Fibroblast of skin of left biceps (primary cell): ENCODE results near the gene OSBPL1A.

Experiments used
- DNase-seq, 2 experiments: peaks; one replicate each; pipeline ENCODE4 v3.0.0-alpha.2; 2013; ENCODE audit warnings: low read depth in 2 of 2

The OSBPL1A gene

DNA sequence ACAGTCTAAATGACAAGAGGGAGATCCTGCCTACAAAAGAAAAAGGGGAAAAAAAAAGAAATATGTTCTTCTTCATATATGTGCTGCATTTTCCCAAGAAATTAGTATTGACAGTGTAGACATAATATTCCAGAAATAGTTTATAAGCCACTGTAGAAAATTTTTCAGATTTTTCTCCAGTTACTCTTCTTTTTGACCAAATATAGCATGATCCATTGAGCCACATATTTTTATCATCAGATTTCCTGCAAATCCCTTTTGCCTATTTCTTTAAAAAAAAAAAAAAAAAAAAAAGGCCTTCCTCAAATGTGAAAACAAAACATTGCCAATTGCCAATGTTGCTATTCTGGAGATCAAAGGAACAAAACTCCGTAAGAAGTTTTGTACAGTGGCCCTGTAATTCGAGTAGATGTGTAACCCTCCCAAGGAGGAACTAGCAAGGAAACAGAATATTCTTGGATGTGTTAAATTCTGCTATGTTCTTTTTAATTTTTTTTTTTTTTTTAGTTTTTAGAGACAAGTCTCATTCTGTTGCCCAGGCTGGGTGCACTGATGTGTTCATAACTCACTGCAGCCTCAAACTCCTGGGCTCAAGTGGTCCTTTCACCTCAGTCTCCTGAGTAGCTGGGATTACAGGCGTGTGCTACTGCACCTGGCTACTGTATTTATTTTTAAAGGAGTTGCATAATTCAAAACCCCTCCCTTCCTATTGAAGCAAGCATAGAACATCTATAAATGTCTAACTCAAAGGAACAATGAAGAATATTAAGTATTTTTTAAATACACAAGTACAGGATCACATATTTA is 271.3 kb downstream of the OSBPL1A start:
- peak; percentile 35 to 50 for DNase-seq

DNA sequence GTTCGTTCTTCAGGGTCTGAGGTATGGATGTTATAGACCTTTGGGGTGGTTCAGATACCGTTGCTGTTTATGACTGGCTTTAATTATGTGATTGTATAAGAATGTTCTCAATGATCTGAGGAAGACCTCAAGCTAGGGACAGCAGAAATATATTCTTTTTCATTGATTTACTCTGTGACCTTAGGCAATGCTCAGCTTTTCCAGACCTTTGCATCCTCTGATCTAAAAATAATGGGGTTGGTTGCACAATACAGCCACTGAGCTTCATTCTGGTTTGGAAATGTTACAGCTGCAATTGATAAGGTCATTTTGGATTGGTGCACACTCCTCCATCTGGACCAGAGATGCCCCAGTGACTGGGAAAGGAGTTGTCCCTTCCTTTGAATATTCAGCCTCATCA is 276.0 kb downstream of the OSBPL1A start:
- DNase-seq, result no peak

DNA sequence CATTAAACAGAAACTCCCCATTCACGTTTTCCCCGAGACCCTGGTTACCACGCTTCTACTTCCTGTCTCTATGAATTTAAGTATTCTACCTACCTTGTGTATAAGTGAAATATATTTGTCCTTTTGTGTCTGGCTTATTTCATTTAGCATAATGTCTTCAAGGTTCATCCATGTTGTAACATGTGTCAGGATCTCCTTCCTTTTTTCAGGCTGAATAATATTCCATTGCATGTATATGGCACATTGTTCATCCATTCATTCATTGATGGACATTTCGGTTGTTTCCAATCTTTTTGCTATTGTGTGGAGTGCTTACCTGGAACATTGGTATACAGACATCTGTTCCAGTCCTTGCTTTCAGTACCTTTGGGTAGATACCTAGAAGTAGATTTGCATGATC is 276.9 kb downstream of the OSBPL1A start:
- DNase-seq, result no peak

DNA sequence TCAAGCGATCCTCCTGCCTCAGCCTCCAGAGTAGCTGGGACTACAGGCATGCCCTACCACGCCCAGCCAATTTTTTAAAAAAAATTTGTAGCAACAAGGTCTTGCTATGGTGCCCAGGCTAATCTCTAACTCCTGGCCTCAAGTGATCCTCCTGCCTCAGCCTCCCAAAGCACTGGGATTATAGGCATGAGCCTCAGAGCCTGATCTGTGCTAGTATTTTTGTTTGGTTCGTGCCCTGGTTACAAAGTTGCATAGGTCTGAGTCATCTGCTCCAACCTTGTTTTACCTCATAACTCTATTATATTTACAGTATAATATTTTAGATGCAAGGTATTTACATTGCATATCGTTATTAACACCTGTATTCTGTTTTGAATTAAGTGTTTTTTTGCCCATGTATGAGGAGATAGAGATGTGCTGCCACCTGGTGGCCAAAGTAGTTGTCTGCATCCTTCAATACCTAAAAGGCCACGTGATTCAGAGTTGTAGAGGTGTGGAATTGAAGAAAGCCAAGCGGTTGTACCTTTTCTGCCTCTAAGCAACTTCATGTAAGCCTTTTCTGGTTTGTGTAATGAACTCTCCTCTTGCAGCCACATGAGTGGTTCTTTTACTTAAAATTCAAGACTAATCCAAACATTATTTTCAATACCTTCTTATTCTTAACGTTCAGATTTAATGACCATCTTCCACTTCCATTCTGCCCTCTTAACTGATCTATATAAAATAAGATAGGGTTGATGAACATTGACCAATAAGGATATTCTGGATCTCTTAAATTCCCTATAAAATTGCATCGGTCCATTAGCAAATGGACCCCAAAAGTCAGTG is 278.7 kb downstream of the OSBPL1A start:
- DNase-seq, result peak in 1 of 2 experiments; percentile 24

DNA sequence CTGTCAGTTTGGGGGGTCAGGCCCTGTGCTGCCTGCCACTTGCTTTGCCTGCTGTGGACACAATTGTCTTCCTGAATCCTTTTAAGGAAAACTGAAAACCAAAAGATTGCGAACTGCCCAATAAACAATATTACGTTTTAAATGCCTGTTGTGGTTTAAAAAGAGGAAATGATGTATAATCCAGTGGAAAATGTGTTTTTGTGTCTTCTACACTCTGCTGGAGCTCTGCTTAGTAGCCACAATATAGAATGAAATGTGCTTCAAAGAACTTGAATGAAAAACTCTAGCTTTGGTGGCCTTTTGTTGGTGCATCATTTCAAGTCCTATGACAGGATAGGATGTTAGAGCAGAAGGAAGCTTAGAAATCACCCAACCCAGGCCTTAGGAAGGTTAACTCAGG is 282.0 kb downstream of the OSBPL1A start:
- no peak for DNase-seq

DNA sequence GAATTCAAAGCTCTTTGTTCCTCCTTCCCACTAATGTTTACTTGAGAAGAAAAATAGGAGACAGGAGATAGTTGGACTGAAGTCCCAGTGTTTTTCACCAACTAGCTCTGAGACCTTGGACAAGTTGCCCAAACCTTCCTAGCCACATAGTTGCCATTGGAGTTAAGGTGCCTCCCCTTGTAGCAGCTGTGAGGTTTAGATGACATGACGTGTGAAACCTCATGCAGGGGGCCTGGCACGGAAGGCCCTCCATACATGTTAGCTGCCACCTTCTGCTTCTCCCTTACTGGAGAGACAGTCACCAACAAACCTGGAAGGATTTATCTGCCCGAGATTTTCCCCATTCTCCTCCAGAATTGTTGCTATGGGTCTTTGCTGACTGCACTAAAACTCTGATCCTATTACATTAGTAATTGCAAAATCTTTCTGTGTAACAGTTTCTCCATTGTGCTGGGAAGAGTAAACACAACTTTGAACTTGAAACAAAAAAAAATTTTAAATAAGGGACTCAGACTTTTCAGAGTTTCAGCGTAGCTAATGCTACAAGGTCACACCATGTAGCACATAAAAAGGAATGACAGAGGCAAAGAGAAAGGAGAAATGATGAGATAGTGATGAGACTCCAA is 282.6 kb downstream of the OSBPL1A start:
- no peak for DNase-seq

DNA sequence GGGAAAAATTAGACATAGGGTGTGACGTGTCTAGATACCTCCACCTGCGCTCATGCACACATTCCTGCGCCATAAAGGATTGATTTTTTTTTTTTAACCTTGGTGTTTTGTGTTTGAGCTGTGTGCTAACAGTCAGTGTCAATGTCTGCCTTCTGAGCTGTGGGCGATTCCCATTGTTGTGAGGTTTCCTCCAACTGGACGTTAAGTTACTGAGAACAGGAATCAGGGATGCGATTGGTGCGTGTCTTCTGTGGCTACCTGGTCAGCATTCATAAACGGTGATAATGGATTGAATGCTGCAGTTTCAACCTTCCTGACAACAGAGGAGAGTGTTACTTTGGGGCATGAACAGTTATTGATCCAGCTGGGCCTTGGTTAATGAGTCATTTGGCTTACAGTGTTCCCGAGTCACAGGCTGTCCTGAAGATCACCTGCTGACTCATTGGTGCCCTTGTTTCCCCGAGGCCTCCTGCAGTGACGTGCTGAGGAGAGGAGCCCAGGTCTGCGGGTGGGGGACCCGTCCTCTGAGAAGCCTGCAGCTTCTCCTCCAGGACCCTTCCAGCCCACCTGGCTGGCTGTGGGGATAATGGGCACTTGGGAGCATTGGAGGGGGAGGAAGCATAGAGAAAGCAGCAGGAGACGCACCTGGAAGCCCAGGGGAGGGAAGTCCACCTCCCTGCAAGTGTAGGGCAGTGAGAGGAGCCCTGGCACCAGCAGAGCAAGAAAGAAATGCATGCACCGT is 284.6 kb downstream of the OSBPL1A start:
- DNase-seq, result no peak

DNA sequence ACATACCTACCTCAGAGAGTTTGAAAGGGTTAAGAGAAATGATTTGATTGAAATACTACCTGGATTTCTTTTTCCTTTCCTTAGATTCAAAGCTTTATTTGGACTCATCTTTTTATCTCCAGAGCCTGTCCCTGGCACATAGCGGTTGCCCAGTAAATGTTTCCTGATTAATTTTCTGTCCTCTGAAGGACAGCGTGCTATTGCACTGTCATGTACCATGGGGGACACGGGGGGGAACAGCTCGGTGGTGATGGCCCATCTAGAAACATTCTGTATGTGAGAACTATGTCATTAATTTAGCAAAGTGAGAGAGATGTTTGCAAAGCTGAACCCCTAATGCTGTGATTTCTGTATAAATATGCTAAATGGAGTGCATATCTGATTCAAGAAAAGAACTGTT is 285.2 kb downstream of the OSBPL1A start:
- no peak for DNase-seq
